COLO668 (cell line): ENCODE results near the gene TDRD5.

Source experiments
- DNase-seq: peaks from one replicate; lab custom pipeline; 2025; ENCODE audit not compliant: unreplicated experiment; lab: John Stamatoyannopoulos, UW

Gene TDRD5

GRCh38 chr1:179591592-179592580 is at the start of gene TDRD5:
TSS of gene TDRD5 (plus strand) at chr1:179591832. CDS start at chr1:179592616, 784 bp downstream.
- DNase-seq = peak; percentile 81

GRCh38 chr1:179545321-179545720 is 46.3 kb upstream of the TDRD5 start:
- no peak for DNase-seq

- DNase-seq = no peak
Measured at GRCh38 chr1:179547021-179547535, 44.6 kb upstream of the TDRD5 start.

GRCh38 chr1:179548666-179549367 is 42.8 kb upstream of the TDRD5 start:
- DNase-seq = no peak

- DNase-seq = no peak
Measured at GRCh38 chr1:179549368-179549700, 42.3 kb upstream of the TDRD5 start.

- no peak for DNase-seq
Measured at GRCh38 chr1:179550746-179551682, 40.6 kb upstream of the TDRD5 start.

- no peak for DNase-seq
Measured at GRCh38 chr1:179554427-179554826, 37.2 kb upstream of the TDRD5 start.

- DNase-seq = no peak
Measured at GRCh38 chr1:179558078-179558477, 33.6 kb upstream of the TDRD5 start.

- peak; percentile 36 for DNase-seq
Measured at GRCh38 chr1:179575497-179576314, 15.9 kb upstream of the TDRD5 start, which contains the start of gene NPHS2. TSS of gene NPHS2 (minus strand) at chr1:179575948. CDS start at chr1:179575864, 84 bp downstream.

- DNase-seq = no peak
Measured at GRCh38 chr1:179576509-179576908, 15.1 kb upstream of the TDRD5 start.

GRCh38 chr1:179583771-179584320 is 7.8 kb upstream of the TDRD5 start:
- DNase-seq = no peak

- DNase-seq = peak; percentile 91
Measured at GRCh38 chr1:179586107-179586823, 5.4 kb upstream of the TDRD5 start.

GRCh38 chr1:179587336-179587735 is 4.3 kb upstream of the TDRD5 start:
- DNase-seq = no peak

- no peak for DNase-seq
Measured at GRCh38 chr1:179588425-179589024, 3.1 kb upstream of the TDRD5 start.

GRCh38 chr1:179589509-179589908 is 2.1 kb upstream of the TDRD5 start:
- no peak for DNase-seq

- no peak for DNase-seq
Measured at GRCh38 chr1:179590671-179591070, 961 bp upstream of the TDRD5 start.

GRCh38 chr1:179591253-179591591 is 410 bp upstream of the TDRD5 start:
- no peak for DNase-seq

GRCh38 chr1:179598631-179599030 is 7.0 kb downstream of the TDRD5 start:
- no peak for DNase-seq
